ENCODE data around the gene CDH4.

GRCh38 chr20:61249626-61250025 lies 2.4 kb upstream of the CDH4 start:
- TF ChIP-seq ARID1B (IDR thresholded peaks at IDR 0.05) (no peak), SIN3A (IDR thresholded peaks at IDR 0.05; ENCODE audit: borderline replicate concordance in 2 of 2, control insufficient read depth in 1 of 2, low read depth in 2 of 2, low read length in 2 of 2) (no peak)
